Left colon (tissue), 2 donors: ENCODE measurements around the gene DOCK7. TPM values are rescaled to one million over a fixed set of nuclear protein-coding genes. Genes with fewer than 3 reads are reported as not detected.
"Not testable (repeated sequence)": the region's sequence is repeated elsewhere in the genome, so short reads cannot be mapped to it uniquely, and the experiment has no call there.

Experiments used
- ATAC-seq: fragments of 200-7000 bp; cut with Tn5 transposase; one replicate; pipeline ENCODE4 v1.9.1; 2020; ENCODE audit warnings: mild to moderate bottlenecking, moderate library complexity
- DNase-seq, 2 donors: peaks; one replicate each; pipeline ENCODE4 v3.0.0-alpha.2; 2020
- intact Hi-C, 2 donors: fragments of 100-400 bp; cut with DNase I in 1 of 2; cut with micrococcal nuclease in 1 of 2; formaldehyde crosslinking; loops; one replicate each; pipeline versions ENCODE4 v1.11.2 to v1.14.0; 2022; cut with DNase I, micrococcal nuclease
- total RNA-seq, 2 donors: library from RNA; stranded (reverse); fragmentation: NEBNext Ultra II Directional; extraction: Animal tissue kit (Norgen Biotek cat#: 25700); gene quantifications; one replicate each; pipeline ENCODE4 v1.2.1, GENCODE V29; 2021
- donor health status: DM: no; HTN: no; CAD: no.
- donor health status: DM: yes; HTN: yes; CAD: no.

Gene DOCK7
- total RNA-seq, 2 donors from 2014 or later, result 31.5 to 33.8 TPM

GRCh38 chr1:62573675-62574074 is 114.5 kb downstream of the DOCK7 start:
- intact Hi-C loops, result no loop called here
- DNase-seq (no peak), ATAC-seq (no peak)

GRCh38 chr1:62572476-62572875 is 115.7 kb downstream of the DOCK7 start:
- ATAC-seq (no peak), DNase-seq (no peak)
- intact Hi-C loops, result no loop called here

GRCh38 chr1:62571517-62571916 is 116.7 kb downstream of the DOCK7 start:
- DNase-seq, intact Hi-C loops, ATAC-seq: not testable (repeated sequence)

- intact Hi-C loops, ATAC-seq, DNase-seq: not testable (repeated sequence)
These were observed 120.3 kb downstream of the DOCK7 start for GRCh38 chr1:62567926-62568325.

GRCh38 chr1:62567182-62567581 is 121.0 kb downstream of the DOCK7 start:
- DNase-seq, intact Hi-C loops, ATAC-seq: not testable (repeated sequence)

GRCh38 chr1:62561306-62561705 is 126.9 kb downstream of the DOCK7 start:
- intact Hi-C loops, result no loop called here
- no peak for DNase-seq

GRCh38 chr1:62544570-62544969 is 143.6 kb downstream of the DOCK7 start:
- intact Hi-C loops, result no loop called here
- ATAC-seq, result no peak
- no peak for DNase-seq

More at GRCh38 chr1:62561306-62561705, 126.9 kb downstream of the DOCK7 start:
- no peak for ATAC-seq

- no peak for ATAC-seq
- intact Hi-C loops, result no loop called here
These were observed 147.1 kb downstream of the DOCK7 start for GRCh38 chr1:62541048-62541447.

GRCh38 chr1:62539028-62539447 is 149.1 kb downstream of the DOCK7 start:
- ATAC-seq (no peak), DNase-seq (no peak)
- intact Hi-C loops, result no loop called here

More at GRCh38 chr1:62541048-62541447, 147.1 kb downstream of the DOCK7 start:
- no peak for DNase-seq

- intact Hi-C loops, result no loop called here
- ATAC-seq (no peak), DNase-seq (no peak)
These were observed 151.3 kb downstream of the DOCK7 start for GRCh38 chr1:62536865-62537264.

GRCh38 chr1:62530516-62531154 is 157.6 kb downstream of the DOCK7 start:
- intact Hi-C loops, result no loop called here
- DNase-seq (peak; percentile 33 to 59), ATAC-seq (peak; percentile 95)

- no peak for DNase-seq
- intact Hi-C loops, result loop anchor here in 1 of 2 donors (5.0 kb wide), 1 partner anchor 218 kb away; no protein-coding TSS in a partner anchor
- no peak for ATAC-seq
These were observed 159.0 kb downstream of the DOCK7 start for GRCh38 chr1:62529227-62529626.

- ATAC-seq (no peak), DNase-seq (no peak)
- intact Hi-C loops, result loop anchor here in 1 of 2 donors (5.0 kb wide), 1 partner anchor 219 kb away; no protein-coding TSS in a partner anchor
These were observed 160.2 kb downstream of the DOCK7 start for GRCh38 chr1:62528015-62528414.

GRCh38 chr1:62527346-62527745 is 160.8 kb downstream of the DOCK7 start:
- ATAC-seq, DNase-seq: not testable (repeated sequence)
- intact Hi-C loops, result loop anchor here in 1 of 2 donors (5.0 kb wide), 1 partner anchor 220 kb away; no protein-coding TSS in a partner anchor

GRCh38 chr1:62523860-62524259 is 164.3 kb downstream of the DOCK7 start:
- DNase-seq (no peak), ATAC-seq (no peak)
- intact Hi-C loops, result no loop called here

GRCh38 chr1:62516600-62516999 is 171.6 kb downstream of the DOCK7 start:
- no peak for DNase-seq
- ATAC-seq, result peak; percentile 90
- intact Hi-C loops, result no loop called here

- intact Hi-C loops, result no loop called here
- peak; percentile 57 for ATAC-seq
- DNase-seq, result no peak
These were observed 173.3 kb downstream of the DOCK7 start for GRCh38 chr1:62514746-62515423.

GRCh38 chr1:62513013-62513412 is 175.2 kb downstream of the DOCK7 start:
- no peak for ATAC-seq
- no peak for DNase-seq
- intact Hi-C loops, result no loop called here

GRCh38 chr1:62509028-62509427 is 179.2 kb downstream of the DOCK7 start:
- intact Hi-C loops, result loop anchor here in 1 of 2 donors (5.0 kb wide), 1 partner anchor 238 kb away; no protein-coding TSS in a partner anchor
- DNase-seq, result no peak

GRCh38 chr1:62508187-62508758 is 179.9 kb downstream of the DOCK7 start:
- DNase-seq, result no peak
- peak; percentile 69 for ATAC-seq
- intact Hi-C loops, result loop anchor here in 1 of 2 donors (5.0 kb wide), 1 partner anchor 239 kb away; no protein-coding TSS in a partner anchor

More at GRCh38 chr1:62509028-62509427, 179.2 kb downstream of the DOCK7 start:
- ATAC-seq, result peak; percentile 57
